H54 (cell line): ENCODE data around the gene GRHPR.

Experiments used
- DNase-seq: peaks from one replicate; pipeline ENCODE4 v3.0.0; 2011; ENCODE audit warnings: low spot score, mixed read lengths; ENCODE audit not compliant: insufficient read length
- FAIRE-seq: peaks from 3 replicates; lab custom pipeline; 2011; peaks lifted over from hg19 to GRCh38; lab: Jason Lieb, UNC
- POLR2A ChIP-seq: IDR thresholded peaks from 2 replicates; pipeline ENCODE4 v1.6.1; 2011; ENCODE audit warnings: low read depth, mild to moderate bottlenecking, low read length

Gene GRHPR

DNA sequence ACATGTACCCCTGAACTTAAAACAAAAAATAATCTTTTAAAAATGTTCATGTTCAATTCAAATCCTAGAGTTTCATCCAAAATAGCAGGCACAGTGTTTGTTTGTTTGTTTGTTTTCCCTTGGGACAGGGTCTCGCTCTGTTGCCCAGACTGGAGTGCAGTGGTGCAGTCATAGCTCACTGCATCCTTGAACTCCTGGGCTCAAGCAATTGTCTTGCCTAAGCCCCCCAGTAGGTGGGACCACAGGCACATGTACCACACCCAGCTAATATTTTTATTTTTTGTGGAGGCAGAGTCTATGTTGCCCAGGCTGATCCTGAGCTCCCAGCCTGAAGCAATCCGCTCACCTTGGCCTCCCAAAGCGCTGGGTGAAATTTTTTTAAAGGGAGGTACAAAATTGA lies 58.3 kb downstream of the GRHPR start:
- DNase-seq (no peak), FAIRE-seq (no peak)
- TF ChIP-seq POLR2A, result no peak

DNA sequence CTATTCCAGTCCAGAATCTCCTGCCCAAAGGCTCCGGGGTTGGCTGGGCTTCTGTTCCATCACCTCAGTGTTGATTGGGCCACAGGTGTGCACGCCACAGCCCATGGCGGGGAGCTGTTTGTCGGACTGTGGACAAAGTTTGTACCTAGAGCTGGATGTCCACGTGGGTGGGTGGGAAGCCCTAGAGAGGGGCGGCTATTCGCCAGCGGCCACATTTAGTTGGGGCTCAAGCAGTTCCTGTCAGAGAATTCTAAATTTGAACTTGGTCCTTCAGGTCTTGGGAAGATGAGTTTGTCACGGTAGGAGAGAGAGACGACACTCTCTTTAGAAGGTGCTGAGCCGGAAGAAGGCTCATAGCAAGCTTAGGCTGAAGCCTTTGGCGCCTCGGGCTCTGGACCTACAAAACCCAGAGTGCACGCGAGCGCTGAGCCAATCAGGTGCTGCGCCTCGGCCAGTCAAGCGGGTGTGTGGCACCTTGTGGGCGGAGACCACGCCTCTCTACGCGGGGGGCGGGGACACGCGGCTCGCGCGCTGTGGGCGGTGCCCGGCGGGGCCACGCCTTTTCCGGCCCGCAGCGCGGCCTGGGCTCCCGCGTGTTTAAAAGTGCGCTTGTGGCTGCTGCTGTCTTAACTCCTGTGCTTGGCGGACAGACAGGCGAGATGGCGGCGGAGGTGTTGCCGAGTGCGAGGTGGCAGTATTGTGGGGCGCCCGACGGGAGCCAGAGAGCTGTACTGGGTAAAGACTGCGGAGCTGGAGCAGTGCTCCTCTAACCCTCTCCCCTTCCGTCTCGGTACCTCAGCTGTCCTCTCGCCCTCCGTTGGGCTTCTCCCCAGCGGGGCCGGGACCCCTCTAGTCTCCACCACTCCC lies 63.1 kb downstream of the GRHPR start, which contains the start of gene POLR1E:
TSS of gene POLR1E (plus strand) at position 560 of the 867 bp plus-strand sequence. CDS start at position 660, 100 bp downstream.
- peak; percentile 67 for FAIRE-seq
- peak; percentile 87 for DNase-seq
- peak; percentile 65 for TF ChIP-seq POLR2A

DNA sequence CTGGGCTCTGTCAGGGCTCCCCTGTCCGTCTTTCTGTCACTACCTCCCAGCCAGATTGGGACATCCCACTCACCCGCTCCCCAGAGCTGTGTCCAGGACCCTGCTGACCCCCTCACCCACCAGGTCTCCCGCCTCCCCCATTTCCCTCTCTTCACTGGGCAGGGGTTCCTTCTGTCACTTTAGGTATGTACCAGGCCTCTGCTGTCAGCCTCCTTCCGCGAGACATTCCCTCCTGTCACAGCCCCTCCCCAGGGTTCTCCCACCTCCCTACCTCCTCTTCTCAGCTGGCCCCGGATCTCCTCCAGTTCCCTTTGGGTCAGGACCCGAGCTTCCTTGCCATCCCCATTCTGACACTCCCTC lies 63.7 kb downstream of the GRHPR start:
- FAIRE-seq (no peak), DNase-seq (no peak)
- no peak for TF ChIP-seq POLR2A
